Tibial nerve (tissue), 4 donors: ENCODE measurements around the gene MOB1B. TPM values are rescaled to one million over a fixed set of nuclear protein-coding genes. Genes with fewer than 3 reads are reported as not detected.
"Not testable (repeated sequence)": the region's sequence is repeated elsewhere in the genome, so short reads cannot be mapped to it uniquely, and the experiment has no call there.

ENCODE experiments used
- DNase-seq, 2 donors: peaks; one replicate each; pipeline ENCODE4 v3.0.0-alpha.2; 2019; ENCODE audit warnings: low spot score in 2 of 2
- H3K27ac ChIP-seq, 4 donors: fragments of 200-600 bp; sonication (generic) in 3 of 4; one replicate each; pipeline ENCODE4 v1.5.1; 2017 to 2019; ENCODE audit warnings: mild to moderate bottlenecking in 1 of 4
- H3K27me3 ChIP-seq, 2 donors: fragments of 200-600 bp; sonication (generic) in 1 of 2; one replicate each; pipeline versions ENCODE4 v1.5.1 to v1.6.0; 2017 to 2019
- H3K36me3 ChIP-seq, 3 donors: fragments of 200-600 bp; sonication (generic); one replicate each; pipeline ENCODE4 v1.5.1; 2018 to 2019
- H3K4me1 ChIP-seq, 4 donors: fragments of 200-600 bp; sonication (generic) in 3 of 4; one replicate each; pipeline ENCODE4 v1.5.1; 2017 to 2019
- H3K4me3 ChIP-seq, 4 donors: fragments of 200-600 bp; sonication (generic) in 3 of 4; one replicate each; pipeline ENCODE4 v1.5.1; 2017 to 2019; ENCODE audit warnings: mild to moderate bottlenecking in 1 of 4, moderate library complexity in 1 of 4
- H3K9me3 ChIP-seq, 4 donors: fragments of 200-600 bp; sonication (generic) in 3 of 4; one replicate each; pipeline ENCODE4 v1.5.1; 2017 to 2019
- CTCF ChIP-seq, 5 experiments: fragments of 200-600 bp in 3 of 5; fragments of 450-650 bp in 2 of 5; sonication (generic) in 3 of 5; IDR thresholded peaks; one replicate each; pipeline ENCODE4 v1.5.1; 2016 to 2019; ENCODE audit warnings: antibody characterized with exemption in 5 of 5, mild to moderate bottlenecking in 3 of 5, moderate library complexity in 2 of 5
- EP300 ChIP-seq, 2 donors: sonication (generic); formaldehyde crosslinking; IDR thresholded peaks; one replicate each; pipeline ENCODE4 v1.6.1; 2017; ENCODE audit warnings: antibody characterized with exemption in 2 of 2, mild to moderate bottlenecking in 1 of 2
- POLR2A ChIP-seq, 2 donors: fragments of 450-650 bp; IDR thresholded peaks; one replicate each; pipeline ENCODE4 v1.6.1; 2017; ENCODE audit warnings: antibody characterized with exemption in 2 of 2, mild to moderate bottlenecking in 2 of 2, moderate library complexity in 2 of 2
- WGBS, 2 donors: methylation state at CpG; one replicate each; pipeline ENCODE4 v1.1.5; 2018; 5-methylcytosine and 5-hydroxymethylcytosine counted together
- total RNA-seq, 4 donors: library from RNA; depleted of rRNA; stranded (reverse); fragments of >200 nt; gene quantifications; one replicate each; pipeline ENCODE4 v1.1.0, GENCODE V29; 2016

MOB1B gene
- total RNA-seq, 4 donors from 2014 or later: 12.7 to 23.8 (median 18.2) TPM

- no peak overlapping the region for H3K4me3 ChIP-seq
- no peak for DNase-seq
- TF ChIP-seq CTCF (IDR thresholded peaks at IDR 0.05) (no peak), POLR2A (IDR thresholded peaks at IDR 0.05) (no peak), EP300 (IDR thresholded peaks at IDR 0.05) (no peak)
- peaks cover 0 to 3% (median 0%) of the 10 kb centered on the region in 4 donors for H3K4me1 ChIP-seq
- no peaks in the 10 kb centered on the region for H3K9me3 ChIP-seq
- H3K36me3 ChIP-seq: peaks cover 0 to 10% (median 0%) of the 10 kb centered on the region in 3 donors
- no peak overlapping the region for H3K27ac ChIP-seq
- no peaks in the 10 kb centered on the region for H3K27me3 ChIP-seq
- 14 to 18% methylated on average over 1 of the region's 1 CpG for WGBS, 2 donors
Measured at GRCh38 chr4:71020611-71021010, 118.4 kb downstream of the MOB1B start.

- DNase-seq: no peak
- H3K27me3 ChIP-seq: no peaks in the 10 kb centered on the region
Measured at GRCh38 chr4:71025654-71026053, 123.5 kb downstream of the MOB1B start.

GRCh38 chr4:71026086-71026485, 123.9 kb downstream of the MOB1B start:
- H3K4me1 ChIP-seq: peaks cover 0 to 13% (median 0%) of the 10 kb centered on the region in 4 donors
- 45 to 54% methylated on average over 2 of the region's 2 CpGs for WGBS, 2 donors
- H3K4me3 ChIP-seq: no peak overlapping the region
- no peaks in the 10 kb centered on the region for H3K9me3 ChIP-seq
- no peak overlapping the region for H3K27ac ChIP-seq
- peaks cover 0 to 33% (median 0%) of the 10 kb centered on the region in 3 donors for H3K36me3 ChIP-seq
- no peaks in the 10 kb centered on the region for H3K27me3 ChIP-seq
- DNase-seq: no peak
- TF ChIP-seq CTCF (IDR thresholded peaks at IDR 0.05): no peak
- no peak for TF ChIP-seq EP300 (IDR thresholded peaks at IDR 0.05)
- no peak for TF ChIP-seq POLR2A (IDR thresholded peaks at IDR 0.05)

More at GRCh38 chr4:71025654-71026053, 123.5 kb downstream of the MOB1B start:
- 69 to 75% methylated on average over 3 of the region's 3 CpGs for WGBS, 2 donors
- Histone ChIP-seq H3K27ac (no peak overlapping the region), H3K36me3 (peaks cover 0 to 33% (median 0%) of the 10 kb centered on the region in 3 donors), H3K4me1 (peaks cover 0 to 13% (median 0%) of the 10 kb centered on the region in 4 donors), H3K4me3 (no peak overlapping the region), H3K9me3 (no peaks in the 10 kb centered on the region)
- TF ChIP-seq EP300 (IDR thresholded peaks at IDR 0.05) (no peak), CTCF (IDR thresholded peaks at IDR 0.05) (no peak), POLR2A (IDR thresholded peaks at IDR 0.05) (no peak)

GRCh38 chr4:71027611-71028010, 125.4 kb downstream of the MOB1B start:
- Histone ChIP-seq H3K4me1 (peaks cover 0 to 13% (median 0%) of the 10 kb centered on the region in 4 donors), H3K27me3 (no peaks in the 10 kb centered on the region), H3K36me3 (peaks cover 0 to 48% (median 0%) of the 10 kb centered on the region in 3 donors), H3K27ac (no peak overlapping the region), H3K4me3 (no peak overlapping the region), H3K9me3 (no peaks in the 10 kb centered on the region)
- TF ChIP-seq CTCF (IDR thresholded peaks at IDR 0.05): no peak
- no peak for TF ChIP-seq EP300 (IDR thresholded peaks at IDR 0.05)
- TF ChIP-seq POLR2A (IDR thresholded peaks at IDR 0.05): no peak
- DNase-seq: no peak
- WGBS, 2 donors: 96 to 97% methylated on average over 1 of the region's 1 CpG

- Histone ChIP-seq H3K27me3 (no peaks in the 10 kb centered on the region), H3K9me3 (no peaks in the 10 kb centered on the region), H3K36me3 (peaks cover 0 to 53% (median 0%) of the 10 kb centered on the region in 3 donors), H3K4me3 (no peak overlapping the region), H3K4me1 (peaks cover 0 to 13% (median 0%) of the 10 kb centered on the region in 4 donors), H3K27ac (no peak overlapping the region)
- 55 to 76% methylated on average over 1 of the region's 1 CpG for WGBS, 2 donors
- TF ChIP-seq CTCF (IDR thresholded peaks at IDR 0.05) (no peak), POLR2A (IDR thresholded peaks at IDR 0.05) (no peak), EP300 (IDR thresholded peaks at IDR 0.05) (no peak)
- no peak for DNase-seq
Measured at GRCh38 chr4:71029504-71029903, 127.3 kb downstream of the MOB1B start.

- not testable (repeated sequence) for H3K4me1 ChIP-seq, H3K27me3 ChIP-seq, H3K9me3 ChIP-seq, H3K27ac ChIP-seq, H3K4me3 ChIP-seq, DNase-seq
- H3K36me3 ChIP-seq: peaks cover 0 to 70% (median 0%) of the 10 kb centered on the region in 3 donors
- 95 to 97% methylated on average over 9 to 10 of the region's 10 CpGs for whole genome bisulfite sequencing, 2 donors
Measured at GRCh38 chr4:71032106-71032505, 129.9 kb downstream of the MOB1B start.
